ENCODE data around the gene UQCRHL.

Gene UQCRHL

GRCh38 chr1:15777909-15778707, 29.3 kb downstream of the UQCRHL start:
- no peak for DNase-seq (ENCODE audit: extremely low read depth, low read depth)
- TF ChIP-seq CTCF (IDR thresholded peaks at IDR 0.05; ENCODE audit: low read depth, low read length), result no peak

DNA sequence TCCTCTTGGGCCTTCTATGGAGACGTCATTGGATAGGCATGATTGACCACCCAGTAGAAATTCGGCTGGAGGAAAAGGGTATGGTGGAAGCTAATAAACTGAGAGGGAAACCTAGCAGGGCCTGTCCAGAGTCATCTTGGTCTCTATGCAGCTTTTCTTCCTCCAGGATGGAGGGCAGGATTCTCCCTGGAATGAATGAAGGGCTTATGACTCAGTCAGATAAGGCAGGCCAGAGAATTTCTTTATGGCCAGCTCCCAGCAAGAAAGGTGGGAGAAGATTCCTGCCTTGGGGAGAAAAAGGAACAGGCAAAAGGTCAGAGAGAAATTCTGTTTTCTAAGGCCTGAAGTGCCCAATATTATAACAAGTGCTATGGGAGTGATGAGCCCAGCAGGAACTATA, 31.7 kb downstream of the UQCRHL start:
- TF ChIP-seq CTCF (IDR thresholded peaks at IDR 0.05; ENCODE audit: low read depth, low read length), result no peak
- DNase-seq (ENCODE audit: extremely low read depth, low read depth), result no peak

DNA sequence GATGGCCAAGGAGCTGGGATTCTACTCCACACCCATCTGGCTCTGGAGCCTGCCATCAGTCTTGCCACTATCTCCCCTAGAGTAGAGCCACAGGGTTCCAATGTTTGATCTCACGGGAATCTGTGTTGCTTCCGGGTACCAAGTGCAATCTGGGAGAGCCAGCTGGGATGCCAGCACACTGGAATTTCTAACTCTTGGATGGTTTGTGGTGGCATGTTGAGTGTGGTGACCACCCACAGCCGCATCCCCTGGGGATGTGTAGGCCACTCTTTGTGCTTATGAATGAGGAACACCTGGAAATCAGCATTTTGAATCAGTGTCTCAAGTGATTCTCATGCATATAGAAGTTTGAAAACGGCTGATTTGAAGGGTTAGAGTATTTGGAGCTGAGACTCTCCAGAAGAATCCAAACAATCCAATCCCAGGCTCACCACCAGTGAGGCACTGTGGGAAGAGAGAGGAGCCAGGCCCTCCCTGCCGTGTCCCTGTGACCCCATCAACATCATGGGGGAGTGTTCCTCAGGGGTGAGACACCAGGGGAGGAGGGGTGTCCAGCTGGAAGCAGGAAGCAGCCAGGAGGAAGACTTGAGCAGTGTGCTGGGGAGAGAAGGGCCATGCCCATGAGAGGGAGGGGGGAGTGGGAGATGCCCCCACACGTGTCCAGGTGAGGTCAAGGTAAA, 35.5 kb downstream of the UQCRHL start:
- DNase-seq (ENCODE audit: extremely low read depth, low read depth), result no peak
- TF ChIP-seq CTCF (IDR thresholded peaks at IDR 0.05; ENCODE audit: low read depth, low read length), result no peak

DNA sequence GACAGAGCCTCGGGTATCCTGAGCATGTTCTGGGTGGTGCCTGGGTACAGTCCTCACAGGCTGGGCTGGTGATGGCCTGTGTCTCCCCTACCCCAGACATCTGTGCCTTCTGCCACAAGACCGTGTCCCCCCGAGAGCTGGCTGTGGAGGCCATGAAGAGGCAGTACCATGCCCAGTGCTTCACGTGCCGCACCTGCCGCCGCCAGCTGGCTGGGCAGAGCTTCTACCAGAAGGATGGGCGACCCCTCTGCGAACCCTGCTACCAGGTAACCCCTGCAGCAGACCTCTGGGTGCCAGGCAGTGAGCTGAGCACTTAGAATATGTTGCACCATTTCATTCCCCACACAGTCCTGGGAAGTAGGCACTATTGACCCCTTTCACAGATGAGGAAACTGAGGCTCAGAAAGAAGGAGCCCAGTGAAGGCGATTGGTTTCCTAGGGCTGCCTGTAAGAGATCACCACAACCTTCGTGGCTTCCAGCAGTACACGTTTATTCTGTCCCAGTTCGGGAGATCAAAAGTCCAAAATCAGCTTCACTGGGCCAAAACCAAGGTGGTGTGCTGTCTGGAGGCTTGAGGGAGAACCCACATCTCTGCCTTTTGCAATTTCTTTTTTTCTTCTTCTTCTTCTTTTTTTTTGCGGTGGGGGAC, 37.0 kb downstream of the UQCRHL start:
- TF ChIP-seq CTCF (IDR thresholded peaks at IDR 0.05; ENCODE audit: low read depth, low read length), result no peak

GRCh38 chr1:15768388-15768787, 39.1 kb downstream of the UQCRHL start:
- DNase-seq (ENCODE audit: extremely low read depth, low read depth), result no peak
- no peak for TF ChIP-seq CTCF (IDR thresholded peaks at IDR 0.05; ENCODE audit: low read depth, low read length)

More for the DNA sequence above, 37.0 kb downstream of the UQCRHL start:
- no peak for DNase-seq (ENCODE audit: extremely low read depth, low read depth)

DNA sequence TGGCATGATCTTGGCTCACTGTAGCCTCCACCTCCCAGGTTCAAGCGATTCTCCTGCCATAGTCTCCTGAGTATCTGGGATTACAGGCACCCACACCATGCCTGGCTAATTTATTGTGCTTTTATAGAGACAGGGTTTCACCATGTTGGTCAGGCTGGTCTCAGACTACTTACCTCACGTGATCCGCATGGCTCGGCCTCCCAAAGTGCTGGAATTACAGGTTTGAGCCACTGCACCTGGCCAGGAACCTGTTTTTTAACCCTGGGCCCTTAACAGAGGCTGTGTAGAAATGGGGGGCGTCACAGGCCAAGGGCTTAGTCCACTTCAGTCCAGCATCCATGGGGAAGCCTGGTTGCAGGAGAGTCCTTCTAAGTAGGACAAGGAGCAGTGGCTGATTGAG, 39.5 kb downstream of the UQCRHL start:
- no peak for TF ChIP-seq CTCF (IDR thresholded peaks at IDR 0.05; ENCODE audit: low read depth, low read length)

More for the DNA sequence above, 39.5 kb downstream of the UQCRHL start:
- DNase-seq (ENCODE audit: extremely low read depth, low read depth), result no peak

Measured in AG09319 (cell line).